DND-41 (cell line): Measurements from ENCODE around the gene PPP2R3C.

ENCODE experiments used
- ATAC-seq: fragments of 200-7000 bp; cut with Tn5 transposase; 3 replicates; pipeline ENCODE4 v1.9.1; 2021; ENCODE audit warnings: low read depth; ENCODE audit not compliant: insufficient read depth
- DNase-seq: peaks from one replicate; pipeline ENCODE4 v3.0.0-alpha.2; 2020
- H2AFZ ChIP-seq: 2 replicates; pipeline ENCODE4 v1.6.0; 2012; ENCODE audit warnings: low read depth, low read length
- H3K27ac ChIP-seq: 2 replicates; pipeline ENCODE4 v1.5.1; 2012; ENCODE audit warnings: low read length, inconsistent platforms
- H3K27me3 ChIP-seq: fragments of 200-600 bp; sonication (generic); 2 replicates; pipeline ENCODE4 v1.6.0; 2012; ENCODE audit warnings: low read length, mild to moderate bottlenecking, inconsistent platforms; ENCODE audit not compliant: insufficient read depth, poor library complexity
- H3K36me3 ChIP-seq: 2 replicates; pipeline ENCODE4 v1.5.1; 2012; ENCODE audit warnings: low read length, inconsistent platforms; ENCODE audit not compliant: insufficient read depth
- H3K4me1 ChIP-seq: 2 replicates; pipeline ENCODE4 v1.5.1; 2012; ENCODE audit warnings: mild to moderate bottlenecking, low read length; ENCODE audit not compliant: insufficient read depth
- H3K4me2 ChIP-seq: 2 replicates; pipeline ENCODE4 v1.6.0; 2012; ENCODE audit warnings: mild to moderate bottlenecking, moderate library complexity, low read length, inconsistent platforms; ENCODE audit not compliant: insufficient read depth
- H3K4me3 ChIP-seq, 2 experiments: fragments of 200-600 bp in 1 of 2; shearing (Covaris generic) in 1 of 2; 2 replicates each; pipeline ENCODE4 v1.5.1; 2012 to 2016; ENCODE audit warnings: inconsistent platforms in 2 of 2, low read length in 2 of 2, mild to moderate bottlenecking in 2 of 2, low read depth in 1 of 2, moderate library complexity in 1 of 2
- H3K79me2 ChIP-seq: 2 replicates; pipeline ENCODE4 v1.6.0; 2012; ENCODE audit warnings: low read length, inconsistent platforms; ENCODE audit not compliant: insufficient read depth
- H3K9ac ChIP-seq: 2 replicates; pipeline ENCODE4 v1.6.0; 2012; ENCODE audit warnings: low read depth, mild to moderate bottlenecking, inconsistent platforms, low read length, moderate library complexity
- H3K9me3 ChIP-seq: 2 replicates; pipeline ENCODE4 v1.5.1; 2012; ENCODE audit warnings: low read length, moderate library complexity, mild to moderate bottlenecking, inconsistent platforms; ENCODE audit not compliant: insufficient read depth, severe bottlenecking
- H4K20me1 ChIP-seq: 2 replicates; pipeline ENCODE4 v1.6.0; 2012; ENCODE audit warnings: low read length; ENCODE audit not compliant: insufficient read depth
- EZH2 ChIP-seq: IDR thresholded peaks from 3 replicates; pipeline ENCODE4 v1.6.1; 2012; ENCODE audit warnings: borderline replicate concordance, low read depth, mild to moderate bottlenecking, moderate library complexity, low read length, inconsistent platforms; ENCODE audit not compliant: severe bottlenecking
- TF ChIP-seq, protein P1 (sequence below): IDR thresholded peaks from 2 replicates; pipeline ENCODE4 v1.5.1; 2012; ENCODE audit warnings: borderline replicate concordance, low read length, moderate library complexity, mild to moderate bottlenecking; ENCODE audit not compliant: poor library complexity, severe bottlenecking; ENCODE audit errors: extremely low read depth

Gene PPP2R3C

GRCh38 chr14:35163384-35163783 is 41.6 kb upstream of the PPP2R3C start:
- Histone ChIP-seq H2AFZ (no peak overlapping the region), H3K36me3 (peaks cover 21% of the 10 kb centered on the region), H3K79me2 (no peaks in the 10 kb centered on the region), H3K27me3 (no peaks in the 10 kb centered on the region), H3K9me3 (no peaks in the 10 kb centered on the region), H3K4me1 (no peaks in the 10 kb centered on the region), H3K9ac (no peak overlapping the region), H4K20me1 (no peaks in the 10 kb centered on the region), H3K27ac (no peak overlapping the region), H3K4me3 (no peak overlapping the region), H3K4me2 (no peak overlapping the region)
- no peak for DNase-seq
- no peak for ATAC-seq
- TF ChIP-seq, protein P1, sequence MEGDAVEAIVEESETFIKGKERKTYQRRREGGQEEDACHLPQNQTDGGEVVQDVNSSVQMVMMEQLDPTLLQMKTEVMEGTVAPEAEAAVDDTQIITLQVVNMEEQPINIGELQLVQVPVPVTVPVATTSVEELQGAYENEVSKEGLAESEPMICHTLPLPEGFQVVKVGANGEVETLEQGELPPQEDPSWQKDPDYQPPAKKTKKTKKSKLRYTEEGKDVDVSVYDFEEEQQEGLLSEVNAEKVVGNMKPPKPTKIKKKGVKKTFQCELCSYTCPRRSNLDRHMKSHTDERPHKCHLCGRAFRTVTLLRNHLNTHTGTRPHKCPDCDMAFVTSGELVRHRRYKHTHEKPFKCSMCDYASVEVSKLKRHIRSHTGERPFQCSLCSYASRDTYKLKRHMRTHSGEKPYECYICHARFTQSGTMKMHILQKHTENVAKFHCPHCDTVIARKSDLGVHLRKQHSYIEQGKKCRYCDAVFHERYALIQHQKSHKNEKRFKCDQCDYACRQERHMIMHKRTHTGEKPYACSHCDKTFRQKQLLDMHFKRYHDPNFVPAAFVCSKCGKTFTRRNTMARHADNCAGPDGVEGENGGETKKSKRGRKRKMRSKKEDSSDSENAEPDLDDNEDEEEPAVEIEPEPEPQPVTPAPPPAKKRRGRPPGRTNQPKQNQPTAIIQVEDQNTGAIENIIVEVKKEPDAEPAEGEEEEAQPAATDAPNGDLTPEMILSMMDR = no peak
- no peak for TF ChIP-seq EZH2

GRCh38 chr14:35161231-35161630 is 39.4 kb upstream of the PPP2R3C start:
- H3K27me3 ChIP-seq = no peaks in the 10 kb centered on the region
- H3K27ac ChIP-seq = no peak overlapping the region
- peaks cover 1% of the 10 kb centered on the region for H3K4me1 ChIP-seq
- H3K4me2 ChIP-seq = no peak overlapping the region
- H3K79me2 ChIP-seq = peaks cover 3% of the 10 kb centered on the region; the same call in 1 of the 2 replicates
- no peak overlapping the region for H3K4me3 ChIP-seq
- TF ChIP-seq EZH2 = no peak
- TF ChIP-seq, protein P1 = no peak
- no peaks in the 10 kb centered on the region for H4K20me1 ChIP-seq
- DNase-seq (no peak), ATAC-seq (no peak)
- no peak overlapping the region for H2AFZ ChIP-seq
- H3K36me3 ChIP-seq = peaks cover 21% of the 10 kb centered on the region
- no peak overlapping the region for H3K9ac ChIP-seq
- no peaks in the 10 kb centered on the region for H3K9me3 ChIP-seq

DNA sequence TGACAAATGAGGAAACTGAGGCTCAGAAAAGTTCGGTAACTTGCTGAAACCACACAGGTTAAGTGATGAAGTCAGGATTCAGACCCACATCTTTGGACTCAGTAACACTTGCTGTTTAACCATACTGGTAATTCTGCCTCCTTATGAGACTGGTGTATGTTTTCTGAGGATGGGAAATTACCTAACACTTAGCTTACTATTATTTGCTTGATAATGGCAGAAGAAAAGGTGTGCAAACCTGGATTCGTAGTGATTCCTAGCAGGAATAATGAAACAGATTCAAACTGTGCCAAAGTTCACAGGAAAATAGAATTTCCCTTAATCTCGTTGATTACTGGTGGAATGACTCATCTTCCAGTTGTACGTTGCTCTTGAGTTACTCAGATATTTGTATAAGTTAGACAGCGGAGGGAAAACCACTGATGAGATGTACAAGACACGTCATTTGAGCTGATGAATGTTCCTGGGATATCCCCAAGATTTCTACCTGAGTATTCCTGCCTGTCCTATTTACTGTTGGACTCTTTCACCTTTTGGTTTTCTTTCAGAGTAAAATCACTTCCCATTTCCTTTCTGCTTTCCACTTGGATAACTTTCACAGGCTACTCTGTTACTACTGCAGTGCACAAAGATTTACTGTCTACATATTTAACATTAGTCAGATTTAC is 38.1 kb upstream of the PPP2R3C start:
- DNase-seq = no peak
- Histone ChIP-seq H3K36me3 (peaks cover 21% of the 10 kb centered on the region), H3K27ac (no peak overlapping the region), H3K9ac (no peak overlapping the region), H3K9me3 (no peaks in the 10 kb centered on the region), H4K20me1 (no peaks in the 10 kb centered on the region), H3K4me1 (peaks cover 6% of the 10 kb centered on the region), H2AFZ (no peak overlapping the region), H3K4me3 (no peak overlapping the region), H3K27me3 (no peaks in the 10 kb centered on the region), H3K4me2 (no peak overlapping the region), H3K79me2 (peaks cover 3% of the 10 kb centered on the region; the same call in 1 of the 2 replicates)
- TF ChIP-seq, protein P1 = no peak
- no peak for TF ChIP-seq EZH2
- no peak for ATAC-seq
